GM12864 (cell line): Measurements from ENCODE around the gene PCA3.

ENCODE experiments used
- DNase-seq: peaks from one replicate; pipeline ENCODE4 v3.0.0-alpha.2; 2011; ENCODE audit warnings: low read depth
- H3K4me3 ChIP-seq: 2 replicates; pipeline ENCODE4 v1.5.1; 2011; ENCODE audit warnings: mild to moderate bottlenecking, low read depth, low read length, control low read depth
- CTCF ChIP-seq: IDR thresholded peaks from 2 replicates; pipeline ENCODE4 v1.5.1; 2011; ENCODE audit warnings: low read depth, mild to moderate bottlenecking, moderate library complexity, low read length, control low read depth, inconsistent platforms; ENCODE audit errors: missing control alignments

The PCA3 gene

DNA sequence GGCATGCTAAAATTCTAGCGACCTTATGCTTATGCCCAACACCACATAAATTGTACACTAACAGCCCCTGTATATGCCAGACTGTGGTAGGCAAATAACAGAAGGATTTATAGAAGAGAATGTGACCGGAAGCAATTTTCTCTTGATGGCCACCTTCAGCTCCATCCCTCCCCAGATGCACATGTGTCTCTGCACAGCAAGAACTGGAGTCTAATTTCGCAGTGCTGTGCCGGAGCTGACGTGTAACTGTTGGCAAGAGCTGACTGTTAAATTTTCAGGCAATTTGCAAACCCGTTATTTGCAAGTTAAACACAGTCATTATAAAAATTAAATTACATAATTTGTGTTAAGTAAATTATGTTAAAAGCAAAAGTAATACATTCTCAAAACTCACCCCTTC lies 48.4 kb downstream of the PCA3 start:
- DNase-seq: no peak
- TF ChIP-seq CTCF: no peak

GRCh38 chr9:76817489-76817888 lies 53.3 kb downstream of the PCA3 start:
- no peak for TF ChIP-seq CTCF
- H3K4me3 ChIP-seq: no peak overlapping the region
- no peak for DNase-seq

More for the DNA sequence above, 48.4 kb downstream of the PCA3 start:
- no peak overlapping the region for H3K4me3 ChIP-seq

GRCh38 chr9:76818271-76818670 lies 54.0 kb downstream of the PCA3 start:
- no peak for DNase-seq
- TF ChIP-seq CTCF: no peak
- H3K4me3 ChIP-seq: no peak overlapping the region

DNA sequence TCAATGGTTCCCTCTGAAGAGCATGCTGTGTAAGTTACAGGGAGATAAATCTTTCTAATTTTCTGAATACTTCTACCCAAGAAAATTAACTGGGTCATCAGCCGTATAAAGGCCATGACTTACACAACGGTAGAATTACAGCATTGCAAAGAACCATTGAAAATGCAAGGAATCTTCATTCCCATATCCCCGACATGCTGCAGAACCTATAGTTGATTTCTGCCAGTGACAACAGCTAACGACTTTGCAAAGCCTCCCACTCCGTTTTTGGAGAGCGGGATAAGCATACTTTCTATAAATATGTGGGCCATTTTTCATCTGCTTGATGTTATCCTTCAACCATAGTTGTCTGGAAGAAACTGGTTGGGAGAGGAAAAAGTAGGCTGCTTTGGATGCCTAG lies 56.2 kb downstream of the PCA3 start:
- no peak overlapping the region for H3K4me3 ChIP-seq
- TF ChIP-seq CTCF: no peak
- no peak for DNase-seq

- no peak for DNase-seq
- no peak overlapping the region for H3K4me3 ChIP-seq
- TF ChIP-seq CTCF: no peak
Observed at GRCh38 chr9:76827296-76828080, 63.2 kb downstream of the PCA3 start.

- no peak for TF ChIP-seq CTCF
- no peak for DNase-seq
- no peak overlapping the region for H3K4me3 ChIP-seq
Observed at GRCh38 chr9:76828447-76828846, 64.2 kb downstream of the PCA3 start.
